Epidermal melanocyte (primary cell): ENCODE data around the gene ARFIP1.
"Not testable (repeated sequence)": the region's sequence is repeated elsewhere in the genome, so short reads cannot be mapped to it uniquely, and the experiment has no call there.

Experiments used
- DNase-seq: peaks from one replicate; pipeline ENCODE4 v3.0.0; 2011; ENCODE audit warnings: low spot score; ENCODE audit not compliant: insufficient read length

The ARFIP1 gene, protein sequence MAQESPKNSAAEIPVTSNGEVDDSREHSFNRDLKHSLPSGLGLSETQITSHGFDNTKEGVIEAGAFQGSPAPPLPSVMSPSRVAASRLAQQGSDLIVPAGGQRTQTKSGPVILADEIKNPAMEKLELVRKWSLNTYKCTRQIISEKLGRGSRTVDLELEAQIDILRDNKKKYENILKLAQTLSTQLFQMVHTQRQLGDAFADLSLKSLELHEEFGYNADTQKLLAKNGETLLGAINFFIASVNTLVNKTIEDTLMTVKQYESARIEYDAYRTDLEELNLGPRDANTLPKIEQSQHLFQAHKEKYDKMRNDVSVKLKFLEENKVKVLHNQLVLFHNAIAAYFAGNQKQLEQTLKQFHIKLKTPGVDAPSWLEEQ

DNA sequence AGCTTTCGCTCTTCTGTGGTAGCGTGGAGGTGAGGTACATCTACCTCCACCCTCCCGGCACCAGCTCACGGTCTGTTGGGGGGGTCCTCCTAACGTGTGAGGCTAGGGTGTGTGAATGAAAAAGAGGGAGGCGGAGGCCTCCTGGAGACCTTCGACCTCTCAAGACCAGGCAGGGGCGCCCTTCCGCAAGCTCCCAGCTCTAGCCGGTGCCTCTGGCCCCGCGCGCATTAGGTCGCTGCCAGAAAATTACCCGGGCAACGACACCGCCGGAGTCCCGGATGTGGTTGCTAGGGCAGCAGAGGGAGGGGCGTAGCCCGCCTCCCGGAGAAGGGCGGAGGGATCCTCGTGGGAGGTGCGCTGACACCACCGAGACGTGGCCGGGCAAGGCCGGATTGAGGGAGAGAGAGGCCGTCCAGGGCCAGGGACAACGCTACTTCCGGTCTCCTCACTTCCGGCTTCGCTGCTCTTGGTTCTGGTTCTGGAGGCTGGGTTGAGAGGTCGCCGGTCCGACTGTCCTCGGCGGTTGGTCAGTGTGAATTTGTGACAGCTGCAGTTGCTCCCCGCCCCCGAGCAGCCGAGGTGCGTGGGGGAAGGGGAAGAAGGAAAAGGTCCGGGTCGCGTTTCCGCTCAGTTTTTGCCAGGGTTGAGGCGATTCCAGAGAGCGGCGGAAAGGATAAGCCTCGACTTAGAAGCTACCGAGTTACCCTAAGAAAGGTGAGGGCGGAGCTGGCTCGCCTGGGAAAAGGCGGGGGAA is at the start of gene ARFIP1, which contains the start of gene TIGD4:
Gene ARFIP1 (plus strand): TSS at position 442 of the 754 bp plus-strand sequence. CDS start 49,680 bp downstream, outside the sequence.
Gene TIGD4 (minus strand): TSS at position 218 of the 754 bp plus-strand sequence. CDS start 8,726 bp downstream, outside the sequence.
- DNase-seq = peak; percentile 71

DNA sequence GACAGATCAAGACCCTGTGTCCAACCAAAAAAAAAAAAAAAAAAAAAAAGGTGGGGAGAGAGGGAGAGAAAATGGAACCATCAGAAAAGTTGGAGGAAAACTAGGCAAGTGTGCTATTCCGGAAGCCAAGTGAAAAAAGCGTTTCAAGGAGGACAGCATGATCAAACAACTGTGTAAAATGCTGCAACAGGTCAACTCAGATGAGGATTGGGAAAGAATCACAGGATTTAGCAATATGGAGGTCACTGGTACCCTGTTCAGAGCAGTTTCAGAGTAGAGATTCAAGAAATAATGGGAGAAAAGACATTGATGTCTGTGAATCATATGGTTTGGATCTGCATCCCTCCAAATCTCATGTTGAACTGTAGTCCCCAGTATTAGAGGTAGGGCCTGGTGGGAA is 47.8 kb upstream of the ARFIP1 start:
- no peak for DNase-seq

DNA sequence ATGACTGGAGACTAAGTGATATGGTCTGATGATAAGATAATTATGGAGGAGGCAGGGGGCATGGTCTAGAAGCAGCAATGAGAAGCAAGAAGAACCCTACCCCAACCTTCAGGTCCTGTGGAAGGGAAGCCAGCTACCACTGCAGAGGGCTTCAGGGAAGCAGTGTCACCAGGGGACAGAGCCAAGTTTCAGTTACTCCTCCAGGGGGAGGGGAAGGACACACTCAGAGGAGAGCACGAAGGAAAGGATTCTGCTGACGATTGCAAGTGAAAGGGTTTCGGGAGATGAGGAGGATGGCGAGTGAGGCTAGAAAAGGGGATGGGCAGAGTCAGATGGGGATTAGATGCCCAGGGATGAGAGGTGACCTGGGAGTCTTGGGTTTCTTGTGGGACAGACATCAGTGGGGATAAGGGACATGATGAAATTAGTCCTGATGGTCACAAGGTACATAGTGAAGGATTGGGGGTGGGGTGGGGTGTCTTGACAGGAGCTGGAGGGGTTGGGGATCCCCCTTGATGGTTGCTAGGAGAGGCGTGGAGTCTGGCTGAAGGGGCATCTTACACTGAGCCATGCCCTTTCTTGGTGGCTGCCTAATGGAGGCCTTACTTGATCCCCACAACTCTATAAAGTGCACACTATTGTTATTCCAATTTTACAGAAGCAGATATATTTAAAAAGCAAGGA is 45.6 kb upstream of the ARFIP1 start:
- no peak for DNase-seq

DNA sequence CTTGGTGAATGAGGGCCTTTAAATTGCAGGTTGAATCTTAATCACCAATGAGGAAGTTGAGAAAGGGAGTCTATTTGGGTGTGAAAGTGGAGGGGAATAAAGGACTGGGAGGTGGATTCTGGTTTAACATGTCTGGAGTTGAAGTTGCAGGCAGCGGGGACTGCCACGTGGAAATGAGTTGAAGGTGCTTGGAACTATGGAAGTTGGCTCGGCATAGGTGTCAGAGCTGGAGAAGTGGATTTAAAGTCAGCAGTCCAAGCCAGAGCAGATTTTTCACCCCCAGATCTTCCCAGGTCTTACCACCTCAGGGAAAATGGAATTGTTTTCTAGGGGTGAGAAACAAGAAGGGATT is 45.1 kb upstream of the ARFIP1 start:
- no peak for DNase-seq

DNA sequence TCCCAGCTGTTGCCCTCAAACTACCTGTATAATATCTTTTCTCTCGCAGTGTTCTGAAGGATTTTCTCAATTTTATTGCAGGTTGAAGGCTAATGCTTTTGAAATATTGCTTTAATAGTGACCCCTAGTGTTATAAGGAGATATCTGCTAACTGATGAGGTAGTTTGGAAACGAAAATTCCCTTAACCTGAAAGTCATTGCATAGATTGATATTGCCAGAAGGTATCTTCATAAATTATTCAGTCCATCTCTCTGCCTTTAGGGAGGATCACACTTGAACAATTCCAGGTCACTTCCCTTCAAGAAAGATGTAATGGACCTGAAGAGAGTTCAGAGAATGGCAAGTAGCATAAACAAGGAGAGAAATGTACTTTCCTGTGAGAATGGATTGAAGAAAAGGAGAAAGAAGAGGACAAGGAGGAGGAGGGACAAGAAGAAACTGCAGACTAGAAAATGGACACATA is 44.3 kb upstream of the ARFIP1 start:
- DNase-seq = no peak

DNA sequence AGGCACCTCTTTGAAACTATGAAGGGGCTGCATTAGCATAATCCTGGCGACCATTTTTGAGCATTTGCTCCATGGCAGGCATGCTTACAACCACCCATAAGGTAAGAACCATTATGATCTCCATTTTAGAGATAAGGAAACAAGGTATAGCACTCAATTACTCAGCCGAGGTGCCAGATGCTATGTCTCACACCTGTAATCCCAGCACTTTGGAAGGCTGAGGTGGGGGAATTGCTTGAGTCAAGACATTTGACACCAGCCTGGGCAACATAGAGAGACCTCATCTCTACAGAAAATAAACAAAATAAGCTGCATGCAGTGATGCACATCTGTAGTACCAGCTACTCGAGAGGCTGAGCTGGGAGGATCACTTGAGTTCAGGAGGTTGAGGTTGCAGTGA is 43.8 kb upstream of the ARFIP1 start:
- DNase-seq = no peak

DNA sequence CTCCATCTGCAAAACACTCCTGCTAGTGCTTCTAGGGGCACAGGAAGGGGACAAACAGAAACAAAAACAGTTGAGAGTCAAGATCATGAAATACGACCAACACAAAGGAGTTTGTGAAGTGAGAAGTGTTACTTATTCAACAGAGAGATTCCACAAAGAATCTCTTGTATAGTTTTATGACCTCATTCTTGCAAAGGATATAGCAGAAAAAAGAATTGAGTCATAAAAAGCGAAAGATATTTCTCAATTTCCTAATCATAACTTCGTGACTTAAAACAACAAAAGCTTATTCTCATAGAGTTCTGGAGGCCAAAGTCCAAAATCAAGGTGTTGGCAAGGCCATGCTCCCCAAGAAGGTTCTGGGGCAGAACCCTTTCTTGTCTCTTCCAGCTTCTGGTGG is 40.9 kb upstream of the ARFIP1 start:
- peak; percentile 24 for DNase-seq

DNA sequence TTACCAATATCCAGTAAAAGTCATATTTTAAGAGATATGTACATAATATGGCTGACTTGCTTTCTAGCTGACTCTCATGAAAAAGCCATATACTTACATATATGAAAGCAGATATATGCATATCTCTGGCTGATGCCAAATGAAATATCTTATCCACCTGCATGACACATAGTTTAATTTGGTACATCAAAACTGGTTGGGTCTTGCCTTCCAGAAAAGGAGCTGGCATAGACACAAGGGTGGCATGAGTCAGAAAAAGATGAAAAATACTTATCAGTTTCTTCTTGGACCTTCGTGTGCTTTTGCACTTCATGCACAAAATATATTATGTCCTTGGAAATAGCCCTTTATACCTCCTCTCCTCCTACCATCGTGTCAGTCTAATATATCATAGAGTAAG is 32.3 kb upstream of the ARFIP1 start:
- no peak for DNase-seq

DNA sequence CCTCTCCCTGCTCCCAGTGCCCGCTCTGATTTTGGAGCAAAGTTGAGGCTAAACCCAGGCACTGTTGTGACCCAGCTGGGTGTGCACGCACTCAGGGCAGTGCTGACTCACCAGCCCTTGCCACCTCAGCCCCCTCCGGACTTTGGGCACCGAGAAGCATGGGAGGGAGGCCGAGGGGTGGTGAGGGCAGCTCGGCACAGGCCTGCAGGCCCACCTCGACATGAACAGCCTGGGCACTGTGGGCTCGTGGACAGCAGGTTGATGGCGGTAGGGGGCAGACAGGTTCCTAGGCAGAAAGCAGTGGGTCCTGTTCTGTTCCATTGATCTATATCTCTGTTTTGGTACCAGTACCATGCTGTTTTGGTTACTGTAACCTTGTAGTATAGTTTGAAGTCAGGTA is 31.1 kb upstream of the ARFIP1 start:
- DNase-seq = no peak

DNA sequence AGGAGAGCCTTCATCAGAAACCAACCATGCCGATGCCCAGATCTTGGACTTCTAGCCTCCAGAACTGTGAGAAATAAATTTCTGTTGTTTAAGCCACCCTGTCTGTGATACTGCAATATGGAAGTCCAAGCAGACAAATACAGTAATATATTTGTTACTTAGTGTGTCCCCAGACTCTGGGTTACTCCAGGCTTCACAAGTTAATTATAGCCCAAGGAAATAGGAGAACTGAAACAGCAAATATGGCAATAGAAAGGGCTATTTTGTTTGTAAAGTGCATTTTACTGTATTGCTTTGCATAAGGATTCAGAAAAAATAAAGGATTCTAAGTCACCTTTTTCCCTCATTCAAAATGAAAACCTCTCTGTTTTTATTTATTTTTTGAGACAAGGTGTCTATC is 16.0 kb upstream of the ARFIP1 start:
- DNase-seq = no peak

DNA sequence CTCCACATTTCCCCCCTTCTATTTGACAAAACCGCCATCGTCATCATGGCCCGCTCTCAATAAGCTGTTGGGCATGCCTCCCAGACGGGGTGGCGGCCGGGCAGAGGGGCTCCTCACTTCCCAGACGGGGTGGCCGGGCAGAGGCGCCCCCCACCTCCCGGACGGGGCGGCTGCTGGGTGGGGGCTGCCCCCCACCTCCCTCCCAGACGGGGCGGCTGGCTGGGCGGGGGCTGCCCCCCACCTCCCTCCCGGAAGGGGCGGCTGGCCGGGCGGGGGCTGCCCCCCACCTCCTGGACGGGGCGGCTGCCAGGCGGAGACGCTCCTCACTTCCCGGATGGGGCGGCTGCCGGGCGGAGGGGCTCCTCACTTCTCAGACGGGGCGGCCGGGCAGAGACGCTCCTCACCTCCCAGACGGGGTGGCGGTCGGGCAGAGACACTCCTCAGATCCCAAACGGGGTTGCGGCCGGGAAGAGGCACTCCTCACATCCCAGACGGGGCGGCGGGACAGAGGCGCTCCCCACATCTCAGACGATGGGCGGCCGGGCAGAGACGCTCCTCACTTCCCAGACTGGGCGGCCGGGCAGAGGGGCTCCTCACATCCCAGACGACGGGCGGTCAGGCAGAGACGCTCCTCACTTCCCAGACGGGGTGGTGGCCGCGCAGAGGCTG is 14.6 kb upstream of the ARFIP1 start:
- not testable (repeated sequence) for DNase-seq

DNA sequence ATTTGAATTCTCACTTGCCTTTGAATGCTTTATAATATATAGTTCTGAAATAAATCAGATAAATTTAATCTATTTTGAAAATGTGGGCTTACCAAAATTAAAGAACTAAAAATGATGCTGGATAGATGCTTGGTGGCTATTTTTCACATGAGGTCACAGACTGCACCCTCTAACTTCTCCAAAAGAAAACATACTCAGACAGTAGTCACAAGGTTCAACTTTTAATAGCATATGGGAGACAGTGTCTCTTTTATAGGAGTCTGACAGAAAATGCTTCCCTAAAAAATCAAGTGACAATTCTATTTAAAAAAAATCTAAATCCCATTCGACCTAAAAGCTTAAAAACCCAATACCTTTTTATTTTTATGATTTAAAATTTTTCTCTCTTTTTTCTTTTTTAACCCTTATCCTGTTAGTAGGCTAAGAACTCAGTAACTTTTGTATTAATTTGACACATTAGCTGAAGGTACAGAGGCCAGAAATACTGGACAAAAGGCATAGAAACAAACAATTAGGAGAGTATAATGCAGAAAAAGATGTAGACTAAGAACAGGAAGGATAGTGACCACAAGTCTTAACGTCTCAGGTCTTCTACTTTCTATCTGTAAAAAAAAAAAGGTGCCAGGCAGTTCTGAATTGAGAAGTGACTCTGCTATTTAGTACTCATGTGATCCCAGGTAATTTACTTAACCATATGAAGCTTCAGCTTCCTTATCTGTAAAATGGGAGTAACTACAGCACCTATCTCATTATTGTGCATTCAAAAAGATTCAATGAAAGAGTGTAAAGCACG is 7.8 kb upstream of the ARFIP1 start:
- no peak for DNase-seq

DNA sequence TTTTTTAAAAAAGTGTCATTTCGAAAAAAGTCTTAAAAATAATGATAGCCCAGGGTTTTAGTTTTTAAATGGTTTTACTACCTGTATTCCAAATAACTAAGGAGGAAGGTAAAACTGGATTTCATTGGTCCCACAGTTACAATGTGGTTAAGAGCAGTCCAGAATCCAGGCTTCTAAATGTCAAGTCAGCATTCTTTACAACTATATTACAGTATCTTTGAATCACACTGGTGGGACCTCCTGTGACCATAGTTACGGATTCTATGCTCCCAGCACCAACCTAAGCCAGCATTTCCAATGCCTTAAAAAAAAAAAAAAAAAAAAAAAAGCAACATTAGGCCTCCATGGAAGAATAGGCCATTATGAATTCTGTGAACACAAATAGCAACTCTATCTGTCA is 6.4 kb upstream of the ARFIP1 start:
- DNase-seq = no peak

DNA sequence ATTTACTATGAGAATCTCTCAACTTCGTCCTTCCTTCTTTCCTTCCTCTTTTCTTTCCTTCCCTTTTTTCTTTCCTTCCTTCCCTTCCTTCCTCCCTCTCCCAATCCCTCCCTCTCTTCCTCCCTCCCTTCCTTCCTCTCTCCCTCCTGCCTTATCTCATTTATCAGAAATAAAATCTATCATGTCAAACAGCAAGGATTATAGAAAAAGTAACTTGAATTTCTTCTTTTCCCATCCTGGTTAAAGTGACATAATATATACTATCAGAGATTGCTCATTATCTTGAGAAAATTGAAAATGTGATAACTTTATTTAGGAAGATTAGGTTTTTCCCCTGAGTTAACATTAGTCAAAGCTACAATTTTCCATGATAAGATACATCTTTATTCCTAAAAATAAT is 5.8 kb upstream of the ARFIP1 start:
- DNase-seq = no peak

DNA sequence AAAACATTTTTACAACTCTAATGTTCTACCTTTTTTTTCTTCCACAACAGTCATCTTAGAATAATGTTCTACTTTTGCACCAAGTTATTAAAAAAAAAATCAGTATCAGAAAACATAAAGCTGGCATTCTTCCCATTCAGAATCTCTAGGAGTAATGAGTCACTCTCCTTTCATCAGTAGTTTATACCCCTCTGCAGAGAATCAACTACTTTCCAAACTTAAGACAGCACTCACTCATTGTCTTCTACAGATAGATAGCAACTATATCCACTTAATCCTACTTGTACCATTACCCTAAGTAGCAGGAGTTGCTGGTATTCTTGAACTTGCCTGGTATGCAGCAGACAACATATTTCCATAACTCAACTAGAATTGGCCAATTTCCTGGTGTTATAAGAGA is 3.4 kb upstream of the ARFIP1 start:
- no peak for DNase-seq

DNA sequence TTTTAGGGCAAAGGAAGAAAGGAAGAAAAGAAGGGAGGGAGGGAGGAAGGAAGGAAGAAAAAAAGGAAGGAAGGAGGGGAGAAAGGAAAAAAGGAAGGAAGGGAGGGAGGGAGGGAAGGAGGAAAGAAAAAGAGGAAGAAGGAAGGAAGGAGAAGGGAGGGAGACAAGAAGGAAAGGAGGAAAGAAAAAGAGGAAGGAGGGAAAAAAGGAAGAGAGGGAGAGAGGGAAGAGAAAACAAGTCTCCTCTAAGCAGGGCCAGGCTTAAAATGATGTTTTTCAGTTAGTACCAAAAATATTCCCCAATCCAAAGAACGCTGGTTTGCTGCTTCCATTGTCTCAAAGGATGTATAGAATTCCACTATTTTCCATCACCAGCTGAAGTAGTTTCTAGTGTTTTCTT is 2.3 kb upstream of the ARFIP1 start:
- DNase-seq = no peak

DNA sequence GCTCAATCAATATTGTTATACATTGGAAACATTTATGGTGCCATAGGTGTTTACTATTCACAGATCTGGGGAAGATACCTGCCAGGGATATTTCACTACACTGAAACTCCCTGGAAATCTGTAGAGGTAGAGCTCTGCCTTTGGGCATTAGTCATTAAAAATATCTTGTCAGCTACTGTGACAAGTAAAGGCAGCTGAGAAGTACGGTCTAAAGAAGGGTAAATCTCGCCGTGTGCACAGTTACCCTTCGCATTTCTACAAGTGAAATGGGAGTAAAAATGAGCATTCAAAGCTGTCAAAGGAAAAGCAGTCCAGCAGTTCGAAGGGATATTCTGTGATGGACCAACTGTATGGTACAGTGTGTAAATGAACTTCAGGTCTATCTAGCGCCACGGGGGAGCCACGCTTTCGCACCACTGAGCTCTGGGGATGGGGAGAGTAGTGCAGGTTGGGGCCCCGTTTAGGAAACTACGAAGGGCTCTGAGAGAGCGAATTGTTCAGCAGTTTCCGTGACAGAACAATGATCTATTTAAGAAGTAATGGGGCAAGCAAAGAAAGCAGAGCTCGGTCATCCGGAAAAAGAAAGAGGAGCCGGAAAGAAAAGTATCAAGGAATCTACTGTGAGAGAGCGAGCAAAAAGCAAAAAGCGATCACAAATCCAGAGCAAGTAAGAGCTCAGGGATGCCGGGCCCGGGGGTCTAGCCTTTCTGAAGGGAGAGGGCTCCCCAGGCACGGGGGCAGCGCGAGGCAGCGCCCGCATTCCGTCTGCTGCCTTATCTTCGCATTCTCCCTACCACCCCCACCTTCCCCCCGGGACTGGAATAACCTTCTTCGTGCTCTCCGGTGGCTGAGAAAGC is 870 bp upstream of the ARFIP1 start:
- DNase-seq = no peak

DNA sequence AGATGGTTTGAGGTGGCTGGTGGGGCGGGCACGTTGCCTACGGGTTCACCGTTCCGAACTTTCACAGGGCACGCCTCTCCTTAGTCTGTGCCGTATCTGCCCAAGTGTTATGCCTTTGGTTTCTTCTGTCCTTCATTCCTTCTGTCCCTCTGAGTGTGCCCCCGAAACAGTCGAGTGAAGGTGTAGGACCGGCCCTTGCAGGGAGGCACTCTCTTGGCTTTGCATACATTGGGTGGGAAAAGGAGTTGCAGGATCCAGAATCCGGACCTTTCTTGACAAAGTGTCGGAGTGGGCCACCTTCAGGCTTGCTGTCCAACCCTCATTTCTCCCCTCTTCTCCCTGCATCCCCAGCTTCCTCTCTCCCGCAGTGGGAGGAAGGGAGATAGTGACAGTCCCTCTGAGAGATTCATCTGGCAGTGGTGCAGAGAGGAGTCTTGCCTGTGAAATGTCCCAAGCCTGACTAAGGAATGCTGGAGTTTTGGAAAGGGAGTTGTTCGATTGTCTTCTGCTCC is 569 bp downstream of the ARFIP1 start:
- DNase-seq = no peak

DNA sequence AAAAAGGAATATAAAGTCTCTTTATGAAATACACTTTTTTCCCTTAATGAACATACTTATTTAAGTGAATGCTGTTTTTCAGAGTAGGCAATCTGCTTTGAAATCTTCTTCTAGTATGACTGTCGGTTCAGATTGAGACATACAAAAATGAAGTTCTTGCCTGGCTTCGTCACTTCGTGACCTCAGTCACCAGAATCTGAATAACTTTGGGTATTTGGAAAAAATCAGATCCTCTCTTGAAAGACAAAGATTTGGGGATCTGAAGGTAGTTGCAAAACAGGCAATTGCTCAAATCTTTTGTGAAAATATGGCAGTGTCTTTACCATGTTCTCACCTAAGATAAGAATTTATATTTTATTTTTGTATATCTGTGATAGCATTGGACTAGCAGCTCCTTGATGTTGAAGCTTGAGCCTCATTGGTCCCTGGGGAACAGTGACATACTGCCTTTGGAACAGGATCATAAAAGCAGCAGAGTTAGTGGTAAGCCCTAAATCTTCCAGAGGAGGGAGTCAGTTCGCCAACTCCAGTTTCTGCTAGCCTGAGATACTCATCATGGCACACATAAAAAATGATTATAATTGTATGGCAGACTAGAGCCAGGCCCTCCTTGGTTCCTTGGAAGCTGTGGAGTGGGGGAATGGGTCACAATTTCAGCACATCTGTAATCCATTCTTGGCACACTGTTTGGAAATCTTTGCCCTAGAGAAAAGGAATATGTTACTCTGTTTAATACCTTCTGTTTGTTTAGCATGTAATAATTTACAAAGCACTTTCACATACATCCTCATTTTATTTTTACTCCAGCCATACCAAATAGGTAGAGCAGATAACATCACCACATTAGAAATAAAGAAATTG is 5.0 kb downstream of the ARFIP1 start:
- no peak for DNase-seq
